Omental fat pad (tissue), 4 donors: ENCODE data around the gene GH1. TPM values are rescaled to one million over a fixed set of nuclear protein-coding genes. Genes with fewer than 3 reads are reported as not detected.
"Not testable (repeated sequence)": the region's sequence is repeated elsewhere in the genome, so short reads cannot be mapped to it uniquely, and the experiment has no call there.

Source experiments
- ATAC-seq: fragments of 150-250 bp; one replicate; pipeline ENCODE4 v1.9.1; 2016; ENCODE audit warnings: mild to moderate bottlenecking, moderate library complexity; ENCODE audit not compliant: low FRiP score
- DNase-seq: peaks from one replicate; pipeline ENCODE4 v3.0.0-alpha.2; 2019; ENCODE audit warnings: low spot score
- CTCF ChIP-seq, 3 donors: fragments of 450-650 bp; IDR thresholded peaks; one replicate each; pipeline ENCODE4 v1.5.1; 2016 to 2017; ENCODE audit warnings: antibody characterized with exemption in 3 of 3, mild to moderate bottlenecking in 3 of 3, moderate library complexity in 2 of 3
- total RNA-seq, 4 donors: library from RNA; depleted of rRNA; stranded (reverse); fragments of >200 nt; gene quantifications; one replicate each; pipeline ENCODE4 v1.1.0, GENCODE V29; 2016

Gene GH1
- total RNA-seq, 4 donors from 2014 or later = not detected

GRCh38 chr17:63892316-63893037 lies 26.2 kb downstream of the GH1 start:
- not testable (repeated sequence) for DNase-seq, ATAC-seq

GRCh38 chr17:63889026-63889848 lies 29.4 kb downstream of the GH1 start:
- not testable (repeated sequence) for DNase-seq, ATAC-seq

- not testable (repeated sequence) for DNase-seq, ATAC-seq
Measured at GRCh38 chr17:63885119-63885518, 33.5 kb downstream of the GH1 start.

GRCh38 chr17:63882626-63883126 lies 36.0 kb downstream of the GH1 start:
- not testable (repeated sequence) for ATAC-seq, DNase-seq

- TF ChIP-seq CTCF (IDR thresholded peaks at IDR 0.05) = no peak
- ATAC-seq (peak; percentile 73), DNase-seq (peak; percentile 35)
Measured at GRCh38 chr17:63881935-63882601, 36.6 kb downstream of the GH1 start, which contains the start of gene GH2. Gene GH2, minus strand, starts transcription at chr17:63881944. Its CDS starts 143 bp downstream, at chr17:63881801.

- not testable (repeated sequence) for DNase-seq, ATAC-seq
Measured at GRCh38 chr17:63881337-63881736, 37.3 kb downstream of the GH1 start.

- ATAC-seq (no peak), DNase-seq (no peak)
- TF ChIP-seq CTCF (IDR thresholded peaks at IDR 0.05) = no peak
Measured at GRCh38 chr17:63880706-63881105, 37.9 kb downstream of the GH1 start.

GRCh38 chr17:63878413-63878812 lies 40.2 kb downstream of the GH1 start:
- DNase-seq, ATAC-seq: not testable (repeated sequence)

GRCh38 chr17:63874693-63875092 lies 43.9 kb downstream of the GH1 start:
- not testable (repeated sequence) for ATAC-seq

GRCh38 chr17:63874061-63874626 lies 44.5 kb downstream of the GH1 start:
- not testable (repeated sequence) for DNase-seq

More at GRCh38 chr17:63874693-63875092, 43.9 kb downstream of the GH1 start:
- not testable (repeated sequence) for DNase-seq

GRCh38 chr17:63873577-63873976 lies 45.1 kb downstream of the GH1 start, which contains the start of gene CSH2:
Gene CSH2, minus strand, starts transcription at chr17:63873677. Its CDS starts 63 bp downstream, at chr17:63873614.
- ATAC-seq = not testable (repeated sequence)

More at GRCh38 chr17:63874061-63874626, 44.5 kb downstream of the GH1 start:
- not testable (repeated sequence) for ATAC-seq

GRCh38 chr17:63871646-63872365 lies 46.8 kb downstream of the GH1 start:
- ATAC-seq, DNase-seq: not testable (repeated sequence)

More at GRCh38 chr17:63873577-63873976, 45.1 kb downstream of the GH1 start, which contains the start of gene CSH2:
- not testable (repeated sequence) for DNase-seq

GRCh38 chr17:63870292-63870665 lies 48.4 kb downstream of the GH1 start:
- DNase-seq, ATAC-seq: not testable (repeated sequence)

- not testable (repeated sequence) for DNase-seq, ATAC-seq
Measured at GRCh38 chr17:63869491-63870291, 48.9 kb downstream of the GH1 start.
